PFSK-1 (cell line): ENCODE data around the gene MYCBPAP.

Source experiments
- FOXP2 ChIP-seq: optimal IDR thresholded peaks from 2 replicates; pipeline ENCODE3; 2011; ENCODE audit warnings: borderline replicate concordance, control low read depth, inconsistent platforms; ENCODE audit not compliant: insufficient read depth; ENCODE audit errors: extremely low read length, extremely low read depth
- REST ChIP-seq, 2 experiments: IDR thresholded peaks; 2 replicates each; pipeline versions ENCODE4 v1.6.1 to v1.8.0; 2011 to 2012; ENCODE audit warnings: low read depth in 2 of 2, low read length in 2 of 2, control low read depth in 1 of 2, inconsistent platforms in 1 of 2, mild to moderate bottlenecking in 1 of 2, moderate library complexity in 1 of 2; ENCODE audit not compliant: insufficient read depth in 1 of 2

GRCh38 chr17:50506298-50506697 lies 1.9 kb upstream of the MYCBPAP start:
- TF ChIP-seq REST (IDR thresholded peaks at IDR 0.05; ENCODE audit: insufficient read depth in 1 of 2, low read depth in 2 of 2, low read length in 2 of 2): no peak
- no peak for TF ChIP-seq FOXP2
